ENCODE measurements around the gene OTP. TPM values are rescaled to one million over a fixed set of nuclear protein-coding genes. Genes with fewer than 3 reads are reported as not detected.

The OTP gene
- total and polyA plus RNA-seq, 10 of the 15 experiments (the other 5 are each of a cell fraction or from before 2014, with no cell fraction given): 0.31 to 8.8 (median 2.4) TPM

GRCh38 chr5:77683171-77683732 lies 44.7 kb upstream of the OTP start:
- POLR2A ChIA-PET: no interaction called here
- CTCF ChIA-PET: no interaction called here
- no peak for DNase-seq (ENCODE audit: low read depth, low spot score)
- BruUV-seq (replicated peaks): no TSS peak
- intact Hi-C loops (cut with micrococcal nuclease; ENCODE audit: unreplicated experiment): no loop called here
- FAIRE-seq: no peak
- RAD21 ChIA-PET (ENCODE audit: unreplicated experiment): interaction anchor here (1.3 kb wide), 1 partner anchor 16 kb away, joined by 5 read pairs; no protein-coding TSS in a partner anchor
- SMC1A ChIA-PET (ENCODE audit: uncharacterized antibody, unreplicated experiment): no interaction called here
- no peaks in the 10 kb centered on the region for H4K20me1 ChIP-seq (ENCODE audit: control insufficient read depth, insufficient read depth)
- no peak for TF ChIP-seq ATF7 (IDR thresholded peaks at IDR 0.05; ENCODE audit: low read depth)
- no peak for TF ChIP-seq RCOR1 (conservative IDR thresholded peaks at IDR 0.05; ENCODE audit: low read depth, low read length)
- TF ChIP-seq CREB1 (IDR thresholded peaks at IDR 0.05; ENCODE audit: low read depth): no peak
- no peak for TF ChIP-seq ZZZ3 (IDR thresholded peaks at IDR 0.05; ENCODE audit: control insufficient read depth, insufficient read length, low read depth)
- no peak for TF ChIP-seq MTA2 (IDR thresholded peaks at IDR 0.05; ENCODE audit: low read depth)
- no peak for TF ChIP-seq ZNF217 (IDR thresholded peaks at IDR 0.05)
- TF ChIP-seq EGR1 (IDR thresholded peaks at IDR 0.05; ENCODE audit: borderline replicate concordance in 1 of 2, low read depth in 2 of 2, low read length in 2 of 2): no peak
- no peak for TF ChIP-seq GATAD2B (conservative IDR thresholded peaks at IDR 0.05; ENCODE audit: low read depth)
- no peak for TF ChIP-seq RB1 (IDR thresholded peaks at IDR 0.05; ENCODE audit: borderline replicate concordance)
- no peak for TF ChIP-seq BRCA1 (IDR thresholded peaks at IDR 0.05; ENCODE audit: low read depth, low read length)
- no peak for TF ChIP-seq IKZF1 (conservative IDR thresholded peaks at IDR 0.05)
- no peak for TF ChIP-seq ZBTB11 (CRISPR knock-in tag; IDR thresholded peaks at IDR 0.05)
- no peak for TF ChIP-seq KLF5 (IDR thresholded peaks at IDR 0.05; ENCODE audit: partially characterized antibody)
- TF ChIP-seq IKZF2 (IDR thresholded peaks at IDR 0.05): no peak
- no peaks in the 10 kb centered on the region for H3K4me1 ChIP-seq (ENCODE audit: control insufficient read depth, insufficient read depth, low read length)
- H3K27me3 ChIP-seq (replicated peaks in 1 of 2; ENCODE audit: control insufficient read depth in 2 of 2, insufficient read depth in 2 of 2, low read length in 1 of 2): no peaks in the 10 kb centered on the region
- H3K79me2 ChIP-seq (ENCODE audit: control insufficient read depth, insufficient read depth, low read length): no peaks in the 10 kb centered on the region
- H3K4me3 ChIP-seq: no peak overlapping the region
- ATAC-seq: no peak
- no peaks in the 10 kb centered on the region; a peak in 1 of 4 replicates for H3K36me3 ChIP-seq (ENCODE audit: control insufficient read depth in 2 of 2, insufficient read depth in 2 of 2, low read length in 1 of 2)
- no peak overlapping the region for H3K27ac ChIP-seq (ENCODE audit: control insufficient read depth, insufficient read depth)
- no peak overlapping the region for H2AFZ ChIP-seq (ENCODE audit: control insufficient read depth, low read depth, low read length)
- no peaks in the 10 kb centered on the region for H3K9me3 ChIP-seq (replicated peaks; ENCODE audit: control insufficient read depth, insufficient read depth, low read length)
- in situ Hi-C loops (cut with MboI): no loop called here
- H3K9ac ChIP-seq (ENCODE audit: control insufficient read depth, insufficient read depth, low read length): no peak overlapping the region
- no peak overlapping the region for H3K4me2 ChIP-seq (ENCODE audit: control insufficient read depth, insufficient read depth)
- 83% methylated on average over 6 of the region's 6 CpGs for WGBS (ENCODE audit: insufficient coverage, insufficient replicate concordance, low lambda C conversion rate, missing lambda C conversion rate)
